HG03575 (cell line): ENCODE measurements around the gene PDCL3.

Experiments
- ATAC-seq: cut with Tn5 transposase; IDR thresholded peaks from one replicate; pipeline ENCODE4 v1.9.1; 2021; ENCODE audit not compliant: unreplicated experiment, insufficient number of reproducible peaks, low FRiP score; ENCODE audit errors: extremely low read depth

PDCL3 gene

DNA sequence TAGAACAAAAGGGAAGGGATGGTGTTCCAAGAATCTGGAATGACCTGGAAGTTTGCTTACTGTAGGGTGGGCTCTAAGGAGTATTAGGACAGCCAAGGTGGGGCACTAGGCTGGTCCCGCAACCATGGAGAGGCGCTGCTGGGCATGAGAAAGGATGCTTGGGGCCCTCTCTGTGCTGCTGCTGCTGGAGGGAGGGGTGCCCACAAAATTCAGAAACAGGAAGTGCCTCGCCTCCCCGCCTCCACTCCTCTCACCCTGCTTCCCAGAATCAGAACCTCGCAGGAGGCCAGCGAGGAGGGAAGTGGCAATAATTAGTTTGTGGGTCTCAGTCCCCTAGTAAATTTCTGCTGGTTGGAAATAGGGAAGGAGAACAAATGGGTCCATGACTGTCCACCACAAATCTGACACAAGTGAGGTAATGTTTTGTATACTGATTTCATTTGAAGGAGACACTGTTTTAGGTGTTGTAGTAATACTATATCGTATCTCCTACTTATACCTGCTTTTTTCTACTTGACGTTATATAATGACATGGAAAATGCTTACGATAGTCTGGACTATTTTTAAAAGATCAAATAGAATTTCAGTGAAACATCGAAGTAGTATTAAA is 7.9 kb upstream of the PDCL3 start:
- ATAC-seq = no peak

DNA sequence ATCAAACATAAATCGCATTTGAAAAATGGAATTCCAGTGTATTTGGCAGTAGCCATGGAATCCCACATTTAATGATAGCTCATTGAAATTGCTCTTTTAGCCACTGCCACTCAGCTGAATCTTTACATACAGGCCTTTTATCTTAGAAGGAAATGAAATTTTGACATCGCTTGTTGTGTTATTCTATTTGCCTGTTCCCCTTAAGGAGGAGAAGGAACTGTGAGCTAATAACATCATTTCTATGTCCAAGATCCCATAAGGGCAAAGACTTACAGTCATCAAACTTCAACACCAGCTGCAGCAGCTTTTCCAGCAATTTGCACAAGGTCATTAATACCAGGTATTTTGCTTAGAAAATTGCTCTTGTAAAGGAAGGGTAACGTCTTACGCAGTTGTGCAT is 6.0 kb upstream of the PDCL3 start:
- no peak for ATAC-seq

DNA sequence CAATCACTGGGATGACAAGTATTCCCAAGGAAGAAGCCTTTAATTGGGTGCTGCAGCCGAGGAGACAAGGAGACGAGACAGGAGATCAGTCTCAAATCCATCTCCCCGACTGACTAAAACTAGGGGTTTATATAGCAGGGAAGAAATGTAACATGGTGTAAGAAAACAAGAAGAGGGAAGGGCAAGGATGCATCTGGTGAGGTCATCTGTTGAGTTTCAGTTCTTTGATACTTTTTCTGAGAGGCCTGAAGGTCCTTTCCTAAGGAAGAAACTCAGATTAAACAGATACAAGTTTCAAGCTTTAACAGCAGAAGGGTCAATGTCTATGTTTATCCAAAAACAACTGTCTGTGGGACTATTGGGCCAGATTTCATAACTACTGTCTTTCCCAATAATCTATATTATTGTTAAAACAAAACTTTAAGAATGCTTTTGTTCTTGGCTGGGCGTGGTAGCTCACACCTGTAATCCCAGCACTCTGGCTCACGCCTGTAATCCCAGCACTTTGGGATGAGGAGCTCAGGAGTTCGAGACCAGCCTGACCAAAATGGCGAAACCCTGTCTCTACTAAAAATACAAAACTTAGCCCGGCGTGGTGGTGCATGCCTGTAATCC is 2.5 kb upstream of the PDCL3 start:
- no peak for ATAC-seq

DNA sequence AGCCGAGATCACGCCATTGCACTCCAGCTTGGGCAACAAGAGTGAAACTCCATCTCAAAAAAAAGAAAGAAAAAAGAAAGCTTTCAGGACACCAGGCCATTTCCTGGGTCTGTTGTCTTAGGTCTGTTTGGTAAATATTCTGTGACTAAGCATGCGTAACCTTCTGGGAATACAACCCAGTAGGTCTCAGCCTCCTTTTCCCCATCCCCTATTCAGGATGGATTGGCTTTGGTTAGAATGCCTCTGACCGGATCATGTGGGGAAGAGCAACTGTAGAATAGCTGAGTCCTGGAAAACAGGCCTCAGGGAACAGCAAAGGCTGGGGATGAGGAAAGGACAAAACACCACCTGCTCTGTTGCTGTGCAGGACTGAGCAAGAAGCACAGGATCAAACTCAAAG is 1.6 kb upstream of the PDCL3 start:
- ATAC-seq = no peak

DNA sequence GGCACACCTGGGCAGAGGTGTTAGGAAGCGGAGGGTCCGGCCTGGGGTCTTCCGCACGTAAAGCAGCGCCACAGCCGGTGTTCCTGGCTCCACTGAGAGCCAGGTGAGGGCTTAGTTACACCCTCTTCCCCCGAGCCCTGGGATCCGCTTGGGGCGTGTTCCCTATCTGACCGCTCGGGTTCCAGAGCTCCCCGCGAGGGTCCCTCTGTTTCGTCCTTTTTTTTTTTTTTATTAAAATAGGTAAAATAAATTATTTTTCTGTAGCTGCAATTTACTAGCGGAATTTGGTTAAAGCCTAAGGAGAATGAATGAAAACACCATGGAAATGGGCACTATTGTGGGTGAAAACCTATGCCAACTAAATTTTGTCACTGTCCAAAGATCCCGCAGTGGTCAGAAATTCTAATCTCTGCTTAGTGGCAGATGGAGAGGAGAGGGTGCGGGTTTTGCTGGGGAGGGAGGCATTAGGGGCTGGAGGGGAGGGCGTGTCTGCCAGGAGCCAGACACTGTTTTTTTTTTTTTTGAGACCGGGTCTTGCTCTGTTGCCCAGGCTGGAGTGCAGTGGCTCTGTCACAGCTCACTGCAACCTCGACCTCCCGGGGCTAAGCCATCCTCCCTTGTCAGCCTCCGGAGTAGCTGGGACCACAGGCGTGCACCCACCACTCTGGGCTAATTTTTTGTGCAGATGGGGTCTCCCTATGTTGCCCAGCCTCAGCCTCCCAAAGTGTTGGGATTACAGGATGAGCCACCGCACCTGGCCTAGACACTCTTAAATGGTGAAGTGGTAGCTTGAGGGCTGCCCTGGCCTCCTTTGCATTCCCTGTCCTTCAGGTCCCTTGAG is 834 bp downstream of the PDCL3 start:
- no peak for ATAC-seq

DNA sequence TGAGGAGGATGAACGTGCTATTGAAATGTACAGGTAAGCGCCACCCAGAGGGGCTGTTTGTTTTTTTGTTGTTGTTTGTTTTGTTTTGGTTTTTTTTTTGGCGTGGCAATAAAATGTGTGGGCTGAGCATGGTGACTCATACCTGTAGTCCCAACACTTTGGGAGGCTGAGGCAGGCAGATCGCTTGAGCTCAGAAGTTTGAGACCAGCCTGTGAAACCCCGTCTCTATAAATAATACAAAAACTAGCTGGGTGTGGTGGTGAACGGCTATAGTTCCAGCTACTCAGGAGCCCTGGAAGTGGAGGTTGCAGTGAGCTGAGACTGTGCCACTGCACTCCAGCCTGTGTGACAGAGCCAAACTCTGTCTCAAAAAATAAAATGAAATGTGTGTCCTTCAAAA is 6.2 kb downstream of the PDCL3 start:
- ATAC-seq = no peak

DNA sequence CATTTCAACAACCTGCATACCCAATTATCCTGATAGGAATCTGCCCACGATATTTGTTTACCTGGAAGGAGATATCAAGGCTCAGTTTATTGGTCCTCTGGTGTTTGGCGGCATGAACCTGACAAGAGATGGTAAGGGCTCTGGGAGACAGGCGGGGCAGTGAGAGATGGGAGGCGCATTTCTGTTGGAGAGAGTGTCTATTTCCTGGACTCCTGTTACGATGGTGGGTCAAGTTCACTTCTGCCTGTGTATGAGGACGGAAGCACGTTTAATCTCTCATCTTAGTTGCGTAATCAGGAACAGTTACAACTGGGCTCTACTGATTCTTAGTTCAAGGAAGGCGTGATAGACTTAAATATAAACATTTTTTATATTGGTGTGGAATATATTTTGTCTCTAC is 8.9 kb downstream of the PDCL3 start:
- no peak for ATAC-seq

DNA sequence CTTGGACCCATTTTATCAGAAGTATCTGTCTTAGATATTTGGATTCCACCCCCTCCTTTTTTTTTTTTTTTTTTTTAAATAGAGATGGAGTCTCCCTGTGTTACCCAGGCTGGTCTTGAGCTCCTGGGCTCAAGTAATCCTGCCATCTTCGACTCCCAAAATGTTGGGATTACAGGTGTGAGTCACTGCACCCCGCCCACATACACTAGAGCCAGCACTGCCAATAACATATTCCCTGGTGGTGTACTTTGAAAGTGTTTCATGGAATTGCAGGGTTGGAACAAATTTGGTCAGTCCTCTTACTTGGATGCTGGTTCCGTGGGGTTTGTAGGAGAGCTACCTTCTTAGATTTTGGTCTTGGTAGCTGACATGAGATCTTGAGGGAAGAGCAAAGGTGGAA is 15.0 kb downstream of the PDCL3 start:
- ATAC-seq = no peak

DNA sequence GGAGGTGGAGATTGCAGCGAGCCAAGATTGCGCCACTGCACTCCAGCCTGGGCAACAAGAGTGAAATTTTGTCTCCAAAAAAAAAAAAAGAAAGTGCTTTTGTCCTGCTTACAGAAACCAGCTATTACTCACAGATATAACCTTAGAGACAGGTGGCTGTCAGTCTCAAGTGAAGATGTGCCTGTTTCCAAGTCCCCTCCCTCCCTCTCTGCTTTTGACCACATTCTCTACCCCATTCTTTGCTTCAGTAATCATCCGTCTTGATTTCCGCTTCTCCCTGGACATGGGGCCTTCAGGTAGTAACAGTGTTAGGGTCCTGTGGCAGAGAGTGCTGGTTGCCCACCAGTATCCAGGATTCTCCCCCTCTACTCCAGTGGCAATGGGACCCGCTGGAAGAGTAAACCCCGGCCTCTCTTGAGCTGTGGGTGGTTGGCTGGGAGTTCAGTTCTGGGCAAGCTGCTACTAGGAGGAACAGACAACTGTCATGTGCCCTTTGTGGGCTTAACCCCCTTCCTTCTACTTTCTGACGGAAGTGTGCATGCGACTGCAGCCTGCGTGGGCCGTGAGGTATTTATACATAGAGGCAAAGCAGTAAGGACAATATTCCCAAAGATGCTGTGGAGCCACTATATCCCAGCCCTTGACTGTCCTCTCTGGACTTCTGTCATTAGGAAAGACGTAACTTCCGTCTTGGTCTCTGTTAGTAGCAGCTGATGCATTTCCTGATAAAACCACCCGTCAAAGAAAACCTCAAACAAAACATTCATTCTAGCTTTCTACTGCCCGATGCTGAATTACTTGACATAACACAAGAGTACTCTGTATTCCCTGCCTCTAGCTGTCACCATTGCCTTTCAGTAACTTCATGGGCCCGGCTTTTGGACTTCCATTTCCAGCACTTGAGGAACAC is 17.8 kb downstream of the PDCL3 start:
- peak; percentile 31 for ATAC-seq

DNA sequence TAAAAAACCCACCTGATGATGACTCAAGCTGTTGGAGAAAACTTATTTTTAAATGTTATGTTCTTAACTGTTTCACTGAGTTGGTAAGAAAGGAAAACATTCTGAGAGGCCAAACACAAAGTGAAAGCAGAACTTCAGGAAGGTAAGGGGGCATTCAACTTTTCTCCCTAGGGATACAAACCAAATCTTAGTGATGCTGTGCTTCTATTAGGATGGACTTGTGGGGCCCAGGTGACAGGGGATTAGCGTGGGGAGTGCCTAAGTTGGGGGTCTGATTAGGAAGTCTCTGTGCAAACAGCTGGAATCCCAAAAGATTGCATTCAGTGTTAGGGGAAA is 18.5 kb downstream of the PDCL3 start:
- no peak for ATAC-seq

DNA sequence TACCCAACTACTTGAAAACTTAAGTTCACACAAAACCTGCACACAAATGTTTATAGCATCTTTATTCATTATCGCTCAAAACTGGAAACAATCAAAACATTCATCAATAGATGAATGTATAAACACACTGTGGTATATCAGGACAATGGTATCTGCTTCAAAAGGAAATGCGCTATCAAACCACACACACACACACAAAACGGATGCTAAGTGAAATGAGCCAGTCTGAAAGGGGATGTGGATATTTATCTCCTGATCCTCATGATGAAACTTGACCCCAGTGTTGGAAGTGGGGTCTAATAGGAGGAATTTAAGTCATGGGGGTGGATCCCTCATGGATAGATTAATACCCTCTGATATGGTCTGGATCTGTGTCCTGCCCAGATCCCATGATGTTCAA is 22.0 kb downstream of the PDCL3 start:
- no peak for ATAC-seq

DNA sequence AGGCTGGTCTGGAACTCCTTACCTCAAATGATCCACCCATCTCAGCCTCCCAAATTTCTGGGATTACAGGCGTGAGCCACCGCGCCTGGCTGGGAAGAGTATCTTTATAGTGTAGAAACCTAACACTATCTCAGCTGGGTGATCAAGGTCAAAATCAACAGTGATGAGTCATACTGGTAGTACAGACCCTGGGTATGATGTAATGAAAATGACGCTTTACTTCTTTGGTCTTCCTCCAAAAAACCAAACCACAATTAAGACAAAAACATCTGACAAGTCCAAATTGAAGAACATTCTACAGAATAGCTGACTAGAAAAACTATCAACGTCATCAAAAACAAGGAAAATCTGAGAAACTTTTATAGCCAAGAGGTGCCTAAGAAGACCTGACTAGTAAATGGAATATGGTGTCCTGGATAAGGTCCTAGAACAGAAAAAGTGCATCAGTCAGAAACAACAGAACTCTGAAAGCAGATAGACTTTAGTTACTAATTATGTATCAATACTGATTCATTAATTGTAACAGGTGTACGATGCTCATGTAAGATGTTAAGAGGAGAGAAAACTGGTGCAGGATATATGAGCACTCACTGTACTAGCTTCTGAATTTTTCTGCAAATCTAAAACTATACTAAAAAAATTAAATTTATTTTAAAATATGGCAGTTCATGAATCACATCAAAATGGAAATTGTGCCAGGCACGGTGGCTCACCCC is 25.4 kb downstream of the PDCL3 start:
- ATAC-seq = no peak

DNA sequence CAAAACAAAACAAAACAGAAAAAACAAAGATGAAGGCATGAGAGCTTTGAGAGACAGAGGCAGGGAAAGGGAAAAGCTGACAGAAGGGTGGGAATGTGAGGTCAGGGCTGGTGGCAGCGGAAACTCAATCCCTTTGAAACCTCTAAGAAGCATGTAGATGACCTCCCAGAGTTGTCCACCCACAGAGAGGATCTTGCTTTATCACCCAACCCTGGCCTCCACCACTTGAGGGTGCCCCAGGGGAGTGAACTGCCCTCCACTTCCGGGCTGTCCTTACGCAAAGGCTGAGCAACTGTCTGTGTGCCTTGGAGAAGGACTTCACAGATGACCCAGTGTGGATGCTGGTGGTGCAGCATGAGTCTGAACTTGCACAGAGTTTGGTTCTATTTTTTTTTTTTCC is 26.7 kb downstream of the PDCL3 start:
- ATAC-seq = no peak

DNA sequence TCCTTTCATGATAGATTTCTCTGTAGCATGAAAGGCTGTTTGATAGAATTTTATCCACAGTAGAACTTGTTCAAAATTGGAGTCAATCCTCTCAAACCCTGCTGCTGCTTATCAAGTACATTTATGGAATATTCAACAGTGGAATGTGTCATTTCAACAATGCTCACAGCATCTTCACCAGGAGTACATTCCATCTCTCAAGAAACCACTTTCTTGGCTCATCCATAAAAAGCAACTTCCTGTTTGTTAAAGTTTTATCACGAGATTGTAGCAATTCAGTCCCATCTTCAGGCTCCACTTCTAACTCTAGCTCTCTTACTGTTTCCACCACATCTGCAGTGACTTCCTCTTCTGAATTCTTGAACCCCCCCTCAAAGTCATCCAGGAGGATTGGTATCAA is 29.4 kb downstream of the PDCL3 start:
- no peak for ATAC-seq

DNA sequence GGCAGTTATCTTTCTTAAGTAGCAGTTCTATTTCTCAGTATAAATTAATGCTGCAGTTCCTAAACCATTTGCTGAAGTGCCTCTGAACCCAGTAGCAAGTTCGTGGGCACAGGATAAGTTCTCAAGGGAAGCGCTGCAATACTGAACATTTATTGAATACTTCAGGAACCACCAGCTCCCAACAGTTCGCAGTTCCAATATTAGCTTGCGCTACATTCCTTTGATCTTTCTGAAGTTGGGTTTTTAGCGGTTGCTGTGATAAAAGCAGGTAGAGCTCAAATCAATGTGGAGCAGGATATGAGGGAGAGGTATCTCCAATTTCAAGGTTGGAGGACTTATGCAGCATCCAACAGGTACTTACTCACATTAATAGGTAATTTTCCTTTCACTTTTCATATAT is 33.7 kb downstream of the PDCL3 start:
- ATAC-seq = no peak

DNA sequence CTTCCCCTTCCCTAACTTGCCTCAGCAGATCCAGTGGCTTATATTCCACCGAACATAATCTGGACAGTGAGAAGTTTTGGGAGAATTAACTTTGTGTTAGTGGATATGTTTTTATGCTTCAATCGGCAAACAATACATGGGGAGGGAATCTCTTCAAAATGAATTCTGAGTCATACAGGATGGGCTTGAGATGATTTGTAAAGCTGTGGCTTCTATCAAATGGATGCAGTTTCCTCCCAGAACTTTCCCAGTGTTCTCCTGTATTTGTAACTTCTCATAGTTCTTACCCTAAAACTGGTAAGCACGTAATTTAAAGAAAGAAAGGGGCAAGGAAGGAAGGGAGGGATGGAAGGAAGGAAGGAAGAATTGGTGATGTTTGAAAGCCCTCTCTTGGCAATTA is 36.8 kb downstream of the PDCL3 start:
- ATAC-seq = no peak

DNA sequence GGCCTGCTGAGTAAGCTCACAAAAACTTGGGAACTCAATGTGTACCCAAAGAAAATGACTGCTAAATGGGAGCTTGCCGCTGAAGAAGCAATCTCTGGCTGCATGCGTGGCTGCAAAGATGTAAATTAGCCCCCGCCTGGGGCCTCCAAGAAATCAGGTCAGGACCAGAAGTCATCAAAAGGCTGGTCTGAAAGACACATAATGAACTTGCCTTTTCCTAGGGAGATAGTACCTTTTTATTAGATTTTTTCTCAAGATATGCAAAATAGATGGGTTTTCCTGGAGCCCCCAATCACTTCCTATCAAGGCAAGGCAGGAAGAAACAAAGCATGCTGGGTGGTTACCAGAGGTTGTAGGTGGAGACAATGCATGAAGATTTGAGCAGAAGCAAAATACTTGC is 38.9 kb downstream of the PDCL3 start:
- no peak for ATAC-seq

DNA sequence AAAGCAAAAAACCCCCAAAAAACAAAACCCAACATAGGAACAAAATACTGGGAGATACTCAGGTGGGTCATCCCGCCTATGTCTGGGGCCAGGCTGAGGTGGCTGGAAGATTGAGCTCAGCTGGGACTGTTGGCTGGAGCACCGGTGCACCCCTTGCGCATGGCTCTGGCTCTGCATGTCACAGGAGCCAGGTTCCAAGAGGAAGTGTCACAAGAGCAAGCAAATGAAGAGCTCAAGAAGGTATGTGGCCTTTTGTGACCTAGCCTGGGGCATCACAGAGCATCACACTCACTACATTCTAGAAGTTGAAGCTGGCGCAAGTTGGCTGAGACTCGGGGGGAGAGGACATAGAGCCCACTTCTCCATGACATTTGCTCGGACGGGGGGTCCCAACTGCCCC is 40.6 kb downstream of the PDCL3 start:
- ATAC-seq = no peak
